ENCODE measurements around the gene AP3M1.
A peak's percentile ranks its signal among the peaks of the same experiment; 100 is the strongest.
"Not testable (repeated sequence)": the region's sequence is repeated elsewhere in the genome, so short reads cannot be mapped to it uniquely, and the experiment has no call there.

Gene AP3M1, protein sequence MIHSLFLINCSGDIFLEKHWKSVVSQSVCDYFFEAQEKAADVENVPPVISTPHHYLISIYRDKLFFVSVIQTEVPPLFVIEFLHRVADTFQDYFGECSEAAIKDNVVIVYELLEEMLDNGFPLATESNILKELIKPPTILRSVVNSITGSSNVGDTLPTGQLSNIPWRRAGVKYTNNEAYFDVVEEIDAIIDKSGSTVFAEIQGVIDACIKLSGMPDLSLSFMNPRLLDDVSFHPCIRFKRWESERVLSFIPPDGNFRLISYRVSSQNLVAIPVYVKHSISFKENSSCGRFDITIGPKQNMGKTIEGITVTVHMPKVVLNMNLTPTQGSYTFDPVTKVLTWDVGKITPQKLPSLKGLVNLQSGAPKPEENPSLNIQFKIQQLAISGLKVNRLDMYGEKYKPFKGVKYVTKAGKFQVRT

DNA sequence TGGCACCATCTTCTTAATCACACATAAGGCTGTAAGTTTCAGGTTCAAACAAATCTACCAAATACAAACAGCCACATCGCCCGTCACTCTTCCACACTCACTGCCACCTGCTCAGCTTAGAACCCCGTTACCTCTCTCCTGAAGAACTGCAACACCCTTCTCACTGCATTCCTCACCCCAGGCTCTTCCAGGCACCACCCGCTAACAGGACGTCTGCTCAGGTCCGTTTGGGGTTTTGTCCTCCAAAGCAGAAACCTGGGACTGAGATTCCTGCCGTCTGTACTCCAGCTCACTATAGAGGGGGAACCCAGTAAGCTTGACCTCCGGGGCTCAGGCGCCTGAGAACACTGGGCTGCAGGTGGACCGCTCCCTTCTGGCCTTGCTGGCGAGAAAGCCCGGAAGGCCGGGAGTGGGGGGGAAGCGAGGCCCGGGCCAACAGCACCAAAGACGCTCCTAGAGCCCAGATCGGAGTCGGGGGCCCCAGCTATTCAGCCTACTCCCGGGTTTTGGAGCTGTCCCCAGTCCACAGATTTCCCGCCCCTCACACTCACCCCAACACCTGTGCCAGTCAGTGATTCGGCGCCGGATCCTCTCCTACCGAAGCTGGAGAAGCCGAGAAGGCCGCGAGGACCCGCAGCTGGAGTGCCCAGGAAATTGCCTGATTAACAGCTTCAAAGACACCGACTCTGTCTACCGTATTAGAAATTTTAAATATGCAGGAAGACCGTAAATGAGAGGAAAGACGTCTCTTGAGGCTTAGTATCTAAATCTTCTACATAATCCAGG, at the start of gene AP3M1:
TSS of gene AP3M1 (minus strand) at position 625 of the 786 bp plus-strand sequence. CDS start 12,449 bp downstream, outside the sequence.
- TF ChIP-seq, protein P1, sequence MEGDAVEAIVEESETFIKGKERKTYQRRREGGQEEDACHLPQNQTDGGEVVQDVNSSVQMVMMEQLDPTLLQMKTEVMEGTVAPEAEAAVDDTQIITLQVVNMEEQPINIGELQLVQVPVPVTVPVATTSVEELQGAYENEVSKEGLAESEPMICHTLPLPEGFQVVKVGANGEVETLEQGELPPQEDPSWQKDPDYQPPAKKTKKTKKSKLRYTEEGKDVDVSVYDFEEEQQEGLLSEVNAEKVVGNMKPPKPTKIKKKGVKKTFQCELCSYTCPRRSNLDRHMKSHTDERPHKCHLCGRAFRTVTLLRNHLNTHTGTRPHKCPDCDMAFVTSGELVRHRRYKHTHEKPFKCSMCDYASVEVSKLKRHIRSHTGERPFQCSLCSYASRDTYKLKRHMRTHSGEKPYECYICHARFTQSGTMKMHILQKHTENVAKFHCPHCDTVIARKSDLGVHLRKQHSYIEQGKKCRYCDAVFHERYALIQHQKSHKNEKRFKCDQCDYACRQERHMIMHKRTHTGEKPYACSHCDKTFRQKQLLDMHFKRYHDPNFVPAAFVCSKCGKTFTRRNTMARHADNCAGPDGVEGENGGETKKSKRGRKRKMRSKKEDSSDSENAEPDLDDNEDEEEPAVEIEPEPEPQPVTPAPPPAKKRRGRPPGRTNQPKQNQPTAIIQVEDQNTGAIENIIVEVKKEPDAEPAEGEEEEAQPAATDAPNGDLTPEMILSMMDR (IDR thresholded peaks at IDR 0.05; ENCODE audit: low read depth, low read length), result no peak
- no peak for DNase-seq (ENCODE audit: extremely low read depth, low read depth)

DNA sequence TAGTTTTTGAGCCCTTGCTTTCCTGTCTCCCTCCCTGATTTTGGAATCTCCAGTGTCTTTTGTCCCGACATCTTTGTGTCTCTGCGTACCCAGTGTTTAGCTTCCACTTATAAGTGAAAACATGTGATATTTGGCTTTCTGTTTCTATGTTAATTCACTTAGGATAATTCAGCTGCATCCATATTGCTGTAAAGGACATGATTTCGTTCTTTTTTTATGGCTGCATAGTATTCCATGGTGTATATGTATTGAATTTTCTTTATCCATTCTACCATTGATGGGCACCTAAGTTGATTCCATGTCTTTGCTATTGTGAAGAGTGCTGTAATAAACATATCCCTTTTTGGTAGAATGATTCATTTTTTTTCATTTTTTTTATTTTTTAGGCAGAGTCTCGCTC, 48.7 kb upstream of the AP3M1 start:
- DNase-seq (ENCODE audit: extremely low read depth, low read depth), result no peak
- TF ChIP-seq, protein P1 (IDR thresholded peaks at IDR 0.05; ENCODE audit: low read depth, low read length), result no peak

DNA sequence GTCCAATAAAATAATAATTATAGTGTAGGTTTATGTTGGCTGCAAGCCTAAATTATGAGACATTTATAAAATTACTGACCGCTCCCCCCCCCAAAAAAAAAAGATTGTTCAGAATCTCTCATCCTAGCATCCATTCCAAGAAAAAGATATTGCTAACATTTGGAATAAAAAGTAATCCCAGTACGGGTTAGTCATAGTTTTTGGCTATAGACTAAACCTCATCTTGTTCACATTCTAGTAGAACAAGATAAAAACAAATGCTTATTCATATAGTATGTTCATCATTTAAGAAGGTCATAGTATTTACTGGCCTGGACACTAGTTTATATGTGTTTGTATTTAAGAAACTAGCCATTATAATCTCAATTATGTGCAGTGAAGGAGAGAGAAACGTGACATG, 44.4 kb upstream of the AP3M1 start:
- DNase-seq (ENCODE audit: extremely low read depth, low read depth), result no peak
- TF ChIP-seq, protein P1 (IDR thresholded peaks at IDR 0.05; ENCODE audit: low read depth, low read length), result no peak

DNA sequence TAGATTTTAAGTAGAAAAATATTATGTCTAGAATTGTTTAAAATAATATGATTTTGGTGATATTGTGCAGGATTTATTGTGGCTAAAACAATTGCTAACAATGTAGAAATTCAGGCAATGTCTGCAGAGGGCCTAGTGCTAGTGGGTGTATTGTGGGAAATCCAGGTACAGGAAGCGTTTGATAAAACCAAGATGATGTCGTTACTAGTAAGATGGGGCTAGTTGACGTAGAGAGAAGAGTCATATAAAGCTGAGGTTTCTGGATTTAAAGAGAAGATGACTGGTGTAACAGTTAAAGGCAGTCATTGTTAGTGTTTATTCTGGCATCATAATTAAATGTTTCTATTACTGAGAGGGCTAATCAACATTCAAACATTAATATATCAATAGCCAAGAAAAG, 43.9 kb upstream of the AP3M1 start:
- TF ChIP-seq, protein P1 (IDR thresholded peaks at IDR 0.05; ENCODE audit: low read depth, low read length), result no peak
- DNase-seq (ENCODE audit: extremely low read depth, low read depth), result no peak

DNA sequence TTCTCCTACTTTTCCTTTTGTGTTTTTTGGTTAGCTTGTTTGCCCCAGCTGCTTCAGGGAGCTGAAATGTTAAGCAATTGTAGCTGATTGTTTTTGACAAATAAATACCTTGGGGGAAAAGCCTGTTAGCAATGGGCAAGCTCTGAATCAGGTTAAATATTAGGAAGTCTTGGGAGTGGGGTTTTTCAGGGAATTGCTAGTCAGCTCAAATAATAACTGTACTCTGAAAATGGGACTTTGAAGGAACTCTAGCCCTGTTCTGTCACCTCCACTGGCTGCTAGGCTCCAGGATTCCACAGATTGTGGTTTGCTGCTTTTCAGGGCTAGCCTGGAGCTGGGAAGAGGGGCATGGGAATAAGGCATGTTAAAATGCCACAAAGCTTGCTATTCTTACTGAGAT, 39.9 kb upstream of the AP3M1 start:
- TF ChIP-seq, protein P1 (IDR thresholded peaks at IDR 0.05; ENCODE audit: low read depth, low read length), result no peak
- no peak for DNase-seq (ENCODE audit: extremely low read depth, low read depth)

DNA sequence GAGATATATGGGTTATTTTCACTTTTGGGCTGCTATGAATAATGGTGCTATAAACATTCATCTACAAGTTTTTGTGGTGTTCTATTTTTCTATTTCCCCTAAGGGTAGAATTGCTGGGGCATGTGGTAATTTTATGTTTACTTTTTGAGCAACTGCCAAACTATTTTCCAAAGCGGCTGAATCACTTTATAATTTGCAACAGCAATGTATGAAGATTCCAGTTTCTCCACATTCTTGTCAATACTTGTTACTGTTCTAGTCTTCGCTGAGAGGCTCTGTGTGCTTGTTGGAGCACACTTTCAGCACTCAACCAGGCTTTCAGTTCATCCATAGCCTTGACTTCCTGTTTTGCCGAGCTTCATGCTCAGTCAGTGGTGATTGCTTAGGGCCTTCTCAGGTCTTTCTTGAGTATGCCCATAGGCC, 39.4 kb upstream of the AP3M1 start:
- TF ChIP-seq, protein P1 (IDR thresholded peaks at IDR 0.05; ENCODE audit: low read depth, low read length), result no peak

DNA sequence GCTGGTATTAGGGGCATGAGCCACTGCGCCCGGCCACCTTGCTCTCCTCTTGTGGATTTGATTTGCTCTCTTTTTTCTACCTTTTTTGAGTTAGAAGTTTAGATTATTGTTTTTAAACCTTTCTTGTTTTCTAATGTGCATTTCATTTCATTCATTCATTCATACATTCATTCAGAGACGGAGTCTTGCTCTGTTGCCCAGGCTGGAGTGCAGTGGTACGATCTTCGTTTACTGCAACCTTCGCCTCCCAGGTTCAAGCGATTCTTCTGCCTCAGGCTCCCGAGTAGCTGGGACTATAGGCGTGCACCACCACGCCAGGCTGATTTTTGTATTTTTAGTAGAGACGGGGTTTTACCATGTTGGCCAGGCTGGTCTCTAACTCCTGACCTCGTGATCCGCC, 38.0 kb upstream of the AP3M1 start:
- DNase-seq (ENCODE audit: extremely low read depth, low read depth), result not testable (repeated sequence)

More for the DNA sequence above, 39.4 kb upstream of the AP3M1 start:
- peak; percentile 89 for DNase-seq (ENCODE audit: extremely low read depth, low read depth)
